MM.1S (cell line): ENCODE measurements around the gene SNCAIP.

ENCODE experiments used
- DNase-seq: peaks from one replicate; pipeline ENCODE4 v3.0.0-alpha.2; 2015
- H2AFZ ChIP-seq: fragments of 300-600 bp; sonication (generic); 2 replicates; pipeline ENCODE4 v1.6.0; 2016; ENCODE audit warnings: antibody characterized with exemption, low read length
- H3F3A ChIP-seq: fragments of 300-600 bp; sonication (generic); 2 replicates; pipeline ENCODE4 v1.6.1; 2016; ENCODE audit warnings: mild to moderate bottlenecking, antibody characterized with exemption, low read length, moderate library complexity, mixed read lengths; ENCODE audit not compliant: insufficient read depth
- H3K27ac ChIP-seq: fragments of 300-600 bp; sonication (generic); 2 replicates; pipeline ENCODE4 v1.5.1; 2016; ENCODE audit warnings: mild to moderate bottlenecking, low read length
- H3K27me3 ChIP-seq: fragments of 300-600 bp; sonication (generic); replicated peaks from 2 replicates; pipeline ENCODE4 v1.6.0; 2016; ENCODE audit warnings: low read length; ENCODE audit not compliant: insufficient read depth
- H3K36me3 ChIP-seq: fragments of 300-600 bp; sonication (generic); replicated peaks from 2 replicates; pipeline ENCODE4 v1.6.1; 2016; ENCODE audit warnings: mild to moderate bottlenecking, low read length, mixed read lengths; ENCODE audit not compliant: insufficient read depth
- H3K4me1 ChIP-seq: fragments of 300-600 bp; sonication (generic); 2 replicates; pipeline ENCODE4 v1.6.1; 2016; ENCODE audit warnings: low read length, mixed read lengths
- H3K4me2 ChIP-seq: fragments of 300-600 bp; sonication (generic); 2 replicates; pipeline ENCODE4 v1.6.0; 2016; ENCODE audit warnings: low read depth, low read length
- H3K4me3 ChIP-seq: fragments of 300-600 bp; sonication (generic); 2 replicates; pipeline ENCODE4 v1.5.1; 2016; ENCODE audit warnings: low read length, mixed read lengths
- H3K79me2 ChIP-seq: fragments of 300-600 bp; sonication (generic); 2 replicates; pipeline ENCODE4 v1.6.1; 2016; ENCODE audit warnings: mixed run types, low read length, mixed read lengths
- H3K9ac ChIP-seq: fragments of 300-600 bp; sonication (generic); 2 replicates; pipeline ENCODE4 v1.6.1; 2016; ENCODE audit warnings: low read length, mixed read lengths
- H3K9me2 ChIP-seq: fragments of 300-600 bp; sonication (generic); replicated peaks from 2 replicates; pipeline ENCODE4 v1.6.1; 2016; ENCODE audit warnings: mild to moderate bottlenecking, low read length, mixed read lengths; ENCODE audit not compliant: insufficient read depth
- H3K9me3 ChIP-seq: fragments of 300-600 bp; sonication (generic); replicated peaks from 2 replicates; pipeline ENCODE4 v1.6.1; 2016; ENCODE audit warnings: mild to moderate bottlenecking, low read length, mixed read lengths; ENCODE audit not compliant: insufficient read depth
- H4K20me1 ChIP-seq: fragments of 300-600 bp; sonication (generic); 2 replicates; pipeline ENCODE4 v1.6.1; 2016; ENCODE audit warnings: mild to moderate bottlenecking, low read length, moderate library complexity, mixed read lengths; ENCODE audit not compliant: insufficient read depth
- EZH2 ChIP-seq: fragments of 300-600 bp; sonication (generic); optimal IDR thresholded peaks from 2 replicates; pipeline ENCODE3; 2017; ENCODE audit warnings: low read depth, mild to moderate bottlenecking, antibody characterized with exemption, low read length, mixed read lengths
- EZH2phosphoT487 ChIP-seq: fragments of 300-600 bp; sonication (generic); IDR thresholded peaks from 2 replicates; pipeline ENCODE4 v1.6.1; 2018; ENCODE audit warnings: antibody characterized with exemption, low read length
- TF ChIP-seq, protein P1 (sequence below): fragments of 300-600 bp; sonication (generic); IDR thresholded peaks from 2 replicates; pipeline ENCODE4 v1.5.1; 2016; ENCODE audit warnings: antibody characterized with exemption, low read length, mixed read lengths

SNCAIP gene

GRCh38 chr5:122330881-122331280 is 18.8 kb downstream of the SNCAIP start:
- H3F3A ChIP-seq = no peaks in the 10 kb centered on the region
- H3K4me2 ChIP-seq = no peak overlapping the region
- peaks cover 4% of the 10 kb centered on the region for H3K4me1 ChIP-seq
- H3K9ac ChIP-seq = no peak overlapping the region
- no peak for DNase-seq
- H3K79me2 ChIP-seq = no peaks in the 10 kb centered on the region
- no peaks in the 10 kb centered on the region for H3K9me3 ChIP-seq
- H3K9me2 ChIP-seq = no peaks in the 10 kb centered on the region
- no peaks in the 10 kb centered on the region for H3K27me3 ChIP-seq
- no peaks in the 10 kb centered on the region for H4K20me1 ChIP-seq
- H3K4me3 ChIP-seq = no peak overlapping the region
- H3K27ac ChIP-seq = no peak overlapping the region
- no peaks in the 10 kb centered on the region for H3K36me3 ChIP-seq
- no peak overlapping the region for H2AFZ ChIP-seq
- TF ChIP-seq EZH2phosphoT487 (no peak), EZH2 (no peak)
- TF ChIP-seq, protein P1, sequence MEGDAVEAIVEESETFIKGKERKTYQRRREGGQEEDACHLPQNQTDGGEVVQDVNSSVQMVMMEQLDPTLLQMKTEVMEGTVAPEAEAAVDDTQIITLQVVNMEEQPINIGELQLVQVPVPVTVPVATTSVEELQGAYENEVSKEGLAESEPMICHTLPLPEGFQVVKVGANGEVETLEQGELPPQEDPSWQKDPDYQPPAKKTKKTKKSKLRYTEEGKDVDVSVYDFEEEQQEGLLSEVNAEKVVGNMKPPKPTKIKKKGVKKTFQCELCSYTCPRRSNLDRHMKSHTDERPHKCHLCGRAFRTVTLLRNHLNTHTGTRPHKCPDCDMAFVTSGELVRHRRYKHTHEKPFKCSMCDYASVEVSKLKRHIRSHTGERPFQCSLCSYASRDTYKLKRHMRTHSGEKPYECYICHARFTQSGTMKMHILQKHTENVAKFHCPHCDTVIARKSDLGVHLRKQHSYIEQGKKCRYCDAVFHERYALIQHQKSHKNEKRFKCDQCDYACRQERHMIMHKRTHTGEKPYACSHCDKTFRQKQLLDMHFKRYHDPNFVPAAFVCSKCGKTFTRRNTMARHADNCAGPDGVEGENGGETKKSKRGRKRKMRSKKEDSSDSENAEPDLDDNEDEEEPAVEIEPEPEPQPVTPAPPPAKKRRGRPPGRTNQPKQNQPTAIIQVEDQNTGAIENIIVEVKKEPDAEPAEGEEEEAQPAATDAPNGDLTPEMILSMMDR = no peak

GRCh38 chr5:122332599-122333555 is 20.8 kb downstream of the SNCAIP start:
- Histone ChIP-seq H3K4me2 (no peak overlapping the region), H3K79me2 (no peaks in the 10 kb centered on the region), H3K9me3 (no peaks in the 10 kb centered on the region), H3K9ac (no peak overlapping the region), H3F3A (no peaks in the 10 kb centered on the region), H3K4me1 (no peaks in the 10 kb centered on the region), H3K9me2 (no peaks in the 10 kb centered on the region), H3K4me3 (no peak overlapping the region), H4K20me1 (no peaks in the 10 kb centered on the region), H3K27ac (no peak overlapping the region), H3K36me3 (no peaks in the 10 kb centered on the region), H2AFZ (no peak overlapping the region), H3K27me3 (no peaks in the 10 kb centered on the region)
- TF ChIP-seq, protein P1 = no peak
- TF ChIP-seq EZH2 = no peak
- no peak for DNase-seq

DNA sequence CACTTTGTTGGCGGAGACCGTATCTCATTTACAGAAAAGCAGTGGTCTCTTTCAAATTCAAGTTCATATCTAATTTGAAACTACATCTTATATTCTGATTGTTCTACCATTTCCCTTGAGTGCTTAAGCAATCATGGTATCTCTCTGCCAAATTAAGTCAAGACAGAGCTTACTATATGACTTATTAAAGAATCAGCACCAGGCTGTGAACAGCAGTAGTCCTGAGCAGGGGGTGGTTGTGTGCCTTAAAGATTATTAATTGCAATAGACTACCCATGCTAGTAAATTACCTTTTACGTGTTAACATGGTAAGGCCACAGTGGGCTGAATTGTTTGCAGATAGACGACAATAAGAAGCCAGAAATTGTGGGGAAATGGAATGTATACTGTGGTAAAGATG is 21.5 kb downstream of the SNCAIP start:
- no peaks in the 10 kb centered on the region for H3F3A ChIP-seq
- H3K79me2 ChIP-seq = no peaks in the 10 kb centered on the region
- no peaks in the 10 kb centered on the region for H3K4me1 ChIP-seq
- no peak overlapping the region for H3K4me2 ChIP-seq
- H3K9ac ChIP-seq = no peak overlapping the region
- TF ChIP-seq, protein P1 = no peak
- TF ChIP-seq EZH2 (no peak), EZH2phosphoT487 (no peak)
- H3K27me3 ChIP-seq = no peaks in the 10 kb centered on the region
- no peaks in the 10 kb centered on the region for H3K36me3 ChIP-seq
- H3K9me3 ChIP-seq = no peaks in the 10 kb centered on the region
- no peak overlapping the region for H2AFZ ChIP-seq
- H3K27ac ChIP-seq = no peak overlapping the region
- no peaks in the 10 kb centered on the region for H4K20me1 ChIP-seq
- no peak for DNase-seq
- no peaks in the 10 kb centered on the region for H3K9me2 ChIP-seq
- no peak overlapping the region for H3K4me3 ChIP-seq
